GM18511 (cell line): ENCODE measurements around the gene ZFYVE27.

ENCODE experiments used
- ATAC-seq: cut with Tn5 transposase; IDR thresholded peaks from one replicate; pipeline ENCODE4 v1.9.1; 2021; ENCODE audit warnings: mild to moderate bottlenecking, moderate library complexity; ENCODE audit not compliant: unreplicated experiment

The ZFYVE27 gene

GRCh38 chr10:97743169-97743943, 6.4 kb downstream of the ZFYVE27 start:
- no peak for ATAC-seq

- ATAC-seq = no peak
These were observed 7.6 kb downstream of the ZFYVE27 start for GRCh38 chr10:97744405-97745035.

GRCh38 chr10:97747573-97747972, 10.6 kb downstream of the ZFYVE27 start:
- ATAC-seq = no peak

GRCh38 chr10:97748116-97748515, 11.2 kb downstream of the ZFYVE27 start:
- no peak for ATAC-seq

- no peak for ATAC-seq
These were observed 16.0 kb downstream of the ZFYVE27 start for GRCh38 chr10:97752956-97753355.

- no peak for ATAC-seq
These were observed 17.8 kb downstream of the ZFYVE27 start for GRCh38 chr10:97754726-97755125.

- ATAC-seq = no peak
These were observed 18.8 kb downstream of the ZFYVE27 start for GRCh38 chr10:97755718-97756117.

- no peak for ATAC-seq
These were observed 20.5 kb downstream of the ZFYVE27 start for GRCh38 chr10:97757471-97757870.

GRCh38 chr10:97759158-97759887, 22.4 kb downstream of the ZFYVE27 start:
- ATAC-seq = no peak

- no peak for ATAC-seq
These were observed 23.0 kb downstream of the ZFYVE27 start for GRCh38 chr10:97759946-97760345.

GRCh38 chr10:97760461-97761257, 23.7 kb downstream of the ZFYVE27 start:
- ATAC-seq = no peak

GRCh38 chr10:97761331-97761865, 24.5 kb downstream of the ZFYVE27 start:
- no peak for ATAC-seq

- ATAC-seq = no peak
These were observed 25.1 kb downstream of the ZFYVE27 start for GRCh38 chr10:97762056-97762455.

GRCh38 chr10:97762816-97763215, 25.9 kb downstream of the ZFYVE27 start:
- ATAC-seq = no peak

GRCh38 chr10:97763411-97763810, 26.5 kb downstream of the ZFYVE27 start:
- no peak for ATAC-seq

GRCh38 chr10:97763947-97764346, 27.0 kb downstream of the ZFYVE27 start:
- ATAC-seq = no peak

GRCh38 chr10:97764519-97764931, 27.6 kb downstream of the ZFYVE27 start:
- ATAC-seq = no peak

- no peak for ATAC-seq
These were observed 28.3 kb downstream of the ZFYVE27 start for GRCh38 chr10:97765201-97765600.

- no peak for ATAC-seq
These were observed 29.3 kb downstream of the ZFYVE27 start for GRCh38 chr10:97766106-97766810.
